HepG2 (cell line): ENCODE measurements around the gene SULT4A1. TPM values are rescaled to one million over a fixed set of nuclear protein-coding genes. Genes with fewer than 3 reads are reported as not detected.

Experiments
- ATAC-seq: fragments of 200-7000 bp; cut with Tn5 transposase; 3 replicates; pipeline ENCODE4 v1.9.1; 2020; ENCODE audit warnings: mild to moderate bottlenecking, moderate library complexity
- BruUV-seq: library from RNA; stranded (reverse); fragments of 400-500 nt; replicated peaks from 2 replicates; lab custom pipeline; 2021; lab: Mats Ljungman, UMichigan
- CTCF ChIA-PET: fragments of 300-600 bp; formaldehyde crosslinking; extraction: SDS; loops from one replicate; lab custom pipeline; 2021; ENCODE audit warnings: low total read pairs, inconsistent platforms, low intra/inter-chr PET ratio; lab: Yijun Ruan, JAX
- POLR2A ChIA-PET: fragments of 350-600 bp; sonication (Branson Sonifier 250); formaldehyde crosslinking; loops from one replicate; lab custom pipeline; 2020; ENCODE audit warnings: antibody characterized with exemption, inconsistent platforms; lab: Yijun Ruan, JAX
- DNase-seq: peaks from one replicate; pipeline ENCODE4 v3.0.0-alpha.2; 2015; ENCODE audit warnings: low spot score
- FAIRE-seq: peaks from 3 replicates; lab custom pipeline; 2011; peaks lifted over from hg19 to GRCh38; lab: Jason Lieb, UNC
- H2AFZ ChIP-seq: one replicate; pipeline ENCODE4 v1.6.1; 2011; ENCODE audit warnings: low read length, inconsistent platforms
- H3K27ac ChIP-seq: fragments of 300-600 bp; 3 replicates; pipeline ENCODE4 v1.8.0; 2011; ENCODE audit warnings: mixed run types, mild to moderate bottlenecking, mixed read lengths, low read length, inconsistent platforms; ENCODE audit not compliant: insufficient read depth; ENCODE audit errors: extremely low read length
- H3K27me3 ChIP-seq, 2 experiments: fragments of 200-600 bp in 1 of 2; 2 replicates in 1 of 2; 3 replicates in 1 of 2; pipeline versions ENCODE4 v1.6.0 to v1.8.0; 2011; ENCODE audit warnings: low read length in 2 of 2, mild to moderate bottlenecking in 2 of 2, moderate library complexity in 2 of 2, inconsistent platforms in 1 of 2; ENCODE audit not compliant: insufficient read depth in 2 of 2, control insufficient read depth in 1 of 2
- H3K36me3 ChIP-seq, 2 experiments: fragments of 200-600 bp in 1 of 2; replicated peaks in 1 of 2; 2 replicates in 1 of 2; 3 replicates in 1 of 2; pipeline versions ENCODE4 v1.5.1 to v1.8.0; 2011; ENCODE audit warnings: low read length in 2 of 2, inconsistent platforms in 1 of 2; ENCODE audit not compliant: insufficient read depth in 2 of 2, control insufficient read depth in 1 of 2
- H3K4me1 ChIP-seq: 2 replicates; pipeline ENCODE4 v1.5.1; 2012; ENCODE audit warnings: low read length, inconsistent platforms; ENCODE audit not compliant: insufficient read depth
- H3K4me2 ChIP-seq: 2 replicates; pipeline ENCODE4 v1.6.0; 2011; ENCODE audit warnings: low read depth, low read length, inconsistent platforms
- H3K4me3 ChIP-seq, 3 experiments: fragments of 200-600 bp in 1 of 3; sonication (generic), shearing (Covaris generic) in 1 of 3; replicated peaks in 1 of 3; 2 replicates each; pipeline ENCODE4 v1.5.1; 2011 to 2016; ENCODE audit warnings: low read length in 3 of 3, inconsistent platforms in 2 of 3, low read depth in 2 of 3, mild to moderate bottlenecking in 2 of 3, control low read depth in 1 of 3, mixed read lengths in 1 of 3; ENCODE audit not compliant: insufficient read depth in 1 of 3
- H3K79me2 ChIP-seq: one replicate; pipeline ENCODE4 v1.6.1; 2011; ENCODE audit warnings: low read length, inconsistent platforms; ENCODE audit not compliant: insufficient read depth
- H3K9ac ChIP-seq: 2 replicates; pipeline ENCODE4 v1.6.0; 2011; ENCODE audit warnings: mild to moderate bottlenecking, low read depth, low read length, inconsistent platforms; ENCODE audit not compliant: insufficient read depth
- H3K9me3 ChIP-seq: 2 replicates; pipeline ENCODE4 v1.5.1; 2012; ENCODE audit warnings: mild to moderate bottlenecking, low read length
- H4K20me1 ChIP-seq: 2 replicates; pipeline ENCODE4 v1.6.0; 2011; ENCODE audit warnings: inconsistent platforms, mild to moderate bottlenecking, low read length, moderate library complexity; ENCODE audit not compliant: insufficient read depth
- SRSF4 ChIP-seq: fragments of 200-400 bp; formaldehyde crosslinking; IDR thresholded peaks from one replicate; pipeline ENCODE4 v1.6.1; 2018; ENCODE audit warnings: mild to moderate bottlenecking, low read depth, low read length, moderate library complexity; ENCODE audit not compliant: poor library complexity, severe bottlenecking
- ZNF224 ChIP-seq: sonication (generic); formaldehyde crosslinking; IDR thresholded peaks from 2 replicates; pipeline ENCODE4 v1.5.0; 2020; ENCODE audit warnings: mild to moderate bottlenecking, missing genetic modification reagents
- ZNF431 ChIP-seq: sonication (generic); formaldehyde crosslinking; IDR thresholded peaks from 2 replicates; pipeline ENCODE4 v1.9.0; 2022; ENCODE audit warnings: missing genetic modification reagents, low read depth, mild to moderate bottlenecking, borderline replicate concordance
- WGBS: methylation state at CpG from one replicate; pipeline ENCODE4 v1.1.6; 2017; ENCODE audit warnings: low lambda C conversion rate; 5-methylcytosine and 5-hydroxymethylcytosine counted together
- in situ Hi-C: cut with HindIII; loops from 2 replicates; pipeline ENCODE4 v1.10.0; 2017; ENCODE audit warnings: low pct_unique_long_range_greater_than_20kb; ENCODE audit not compliant: extremely low pct_ligation_motif_present
- intact Hi-C: fragments of 100-400 bp; cut with micrococcal nuclease; formaldehyde crosslinking; loops from one replicate; pipeline ENCODE4 v1.10.0; 2022; ENCODE audit not compliant: unreplicated experiment
- polyA plus RNA-seq, 8 experiments: library from polyadenylated mRNA; depleted of rRNA in 3 of 8; stranded (reverse) in 7 of 8; unstranded in 1 of 8; fragments of >200 nt; fragmentation: Illumina TruSeq in 4 of 8; extraction: Trizol in 4 of 8; gene quantifications; 2 replicates each; pipeline versions ENCODE4 v1.2.1 to v1.2.3, GENCODE V29; 2011 to 2016; ENCODE audit warnings: low read depth in 4 of 8, missing spikeins in 1 of 8, mixed read lengths in 1 of 8; ENCODE audit not compliant: insufficient read depth in 1 of 8
- total RNA-seq, 5 experiments: library from RNA; depleted of rRNA; stranded (reverse); fragments of >200 nt; fragmentation: Illumina TruSeq; extraction: Trizol; gene quantifications; 2 replicates each; pipeline ENCODE4 v1.2.3, GENCODE V29; 2016; ENCODE audit warnings: low read depth in 1 of 5
- TF ChIP-seq, protein P1 (sequence below): sonication (generic); formaldehyde crosslinking; IDR thresholded peaks from 2 replicates; pipeline ENCODE4 v1.4.0; 2020; ENCODE audit warnings: mild to moderate bottlenecking, missing genetic modification reagents

SULT4A1 gene
- total and polyA plus RNA-seq, 2 of the 13 experiments (the other 11 are each of a cell fraction or from before 2014, with no cell fraction given), result not detected

DNA sequence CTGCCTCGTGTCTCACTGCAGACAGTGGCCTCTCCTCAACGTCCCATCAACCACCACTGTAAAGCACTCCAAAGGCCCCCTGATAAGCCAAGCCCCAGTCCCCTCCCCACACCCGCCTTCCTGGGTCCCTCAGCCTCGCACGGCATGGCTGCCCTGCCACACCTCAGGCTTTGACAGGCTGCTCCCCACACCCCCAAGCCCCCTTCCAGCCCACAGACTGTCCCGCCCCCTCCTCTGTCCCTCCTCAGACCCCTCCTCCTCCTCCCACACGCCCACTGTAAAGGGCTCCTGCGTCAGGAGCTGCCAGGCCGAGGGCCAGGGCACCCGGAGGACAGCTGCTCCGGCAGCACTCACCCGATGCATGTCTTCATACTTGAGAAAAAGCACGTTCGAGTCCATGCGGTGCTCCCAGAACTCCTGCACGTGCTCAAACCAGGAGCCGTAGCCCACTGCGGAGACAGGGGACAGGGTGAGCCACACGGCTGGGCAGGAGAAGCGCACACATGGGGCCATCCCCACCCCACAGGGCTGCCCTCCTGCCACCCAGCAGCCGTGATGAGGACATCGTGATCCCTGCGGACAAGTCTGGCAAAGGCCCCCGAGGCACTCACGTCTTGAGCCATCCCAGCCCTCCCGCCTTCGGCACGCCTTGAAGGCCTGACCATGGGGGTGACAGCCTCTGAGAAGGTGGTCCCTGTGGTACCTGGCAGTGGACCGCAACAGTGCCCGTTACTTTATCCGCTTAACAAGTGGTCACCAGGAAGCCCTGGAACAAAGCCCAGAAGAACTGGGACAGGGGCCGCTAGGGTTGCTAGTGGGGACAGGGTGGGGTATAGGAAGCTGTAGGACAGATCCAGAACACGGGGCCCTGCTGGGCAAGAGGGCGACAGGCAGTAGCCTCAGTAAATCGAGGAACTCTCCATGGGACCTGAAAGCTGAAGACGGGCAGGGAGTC is 28.8 kb downstream of the SULT4A1 start:
- CTCF ChIA-PET, result no interaction called here
- no peak overlapping the region for H3K4me2 ChIP-seq
- TF ChIP-seq ZNF224 (CRISPR knock-in tag), result no peak
- TF ChIP-seq, protein P1, sequence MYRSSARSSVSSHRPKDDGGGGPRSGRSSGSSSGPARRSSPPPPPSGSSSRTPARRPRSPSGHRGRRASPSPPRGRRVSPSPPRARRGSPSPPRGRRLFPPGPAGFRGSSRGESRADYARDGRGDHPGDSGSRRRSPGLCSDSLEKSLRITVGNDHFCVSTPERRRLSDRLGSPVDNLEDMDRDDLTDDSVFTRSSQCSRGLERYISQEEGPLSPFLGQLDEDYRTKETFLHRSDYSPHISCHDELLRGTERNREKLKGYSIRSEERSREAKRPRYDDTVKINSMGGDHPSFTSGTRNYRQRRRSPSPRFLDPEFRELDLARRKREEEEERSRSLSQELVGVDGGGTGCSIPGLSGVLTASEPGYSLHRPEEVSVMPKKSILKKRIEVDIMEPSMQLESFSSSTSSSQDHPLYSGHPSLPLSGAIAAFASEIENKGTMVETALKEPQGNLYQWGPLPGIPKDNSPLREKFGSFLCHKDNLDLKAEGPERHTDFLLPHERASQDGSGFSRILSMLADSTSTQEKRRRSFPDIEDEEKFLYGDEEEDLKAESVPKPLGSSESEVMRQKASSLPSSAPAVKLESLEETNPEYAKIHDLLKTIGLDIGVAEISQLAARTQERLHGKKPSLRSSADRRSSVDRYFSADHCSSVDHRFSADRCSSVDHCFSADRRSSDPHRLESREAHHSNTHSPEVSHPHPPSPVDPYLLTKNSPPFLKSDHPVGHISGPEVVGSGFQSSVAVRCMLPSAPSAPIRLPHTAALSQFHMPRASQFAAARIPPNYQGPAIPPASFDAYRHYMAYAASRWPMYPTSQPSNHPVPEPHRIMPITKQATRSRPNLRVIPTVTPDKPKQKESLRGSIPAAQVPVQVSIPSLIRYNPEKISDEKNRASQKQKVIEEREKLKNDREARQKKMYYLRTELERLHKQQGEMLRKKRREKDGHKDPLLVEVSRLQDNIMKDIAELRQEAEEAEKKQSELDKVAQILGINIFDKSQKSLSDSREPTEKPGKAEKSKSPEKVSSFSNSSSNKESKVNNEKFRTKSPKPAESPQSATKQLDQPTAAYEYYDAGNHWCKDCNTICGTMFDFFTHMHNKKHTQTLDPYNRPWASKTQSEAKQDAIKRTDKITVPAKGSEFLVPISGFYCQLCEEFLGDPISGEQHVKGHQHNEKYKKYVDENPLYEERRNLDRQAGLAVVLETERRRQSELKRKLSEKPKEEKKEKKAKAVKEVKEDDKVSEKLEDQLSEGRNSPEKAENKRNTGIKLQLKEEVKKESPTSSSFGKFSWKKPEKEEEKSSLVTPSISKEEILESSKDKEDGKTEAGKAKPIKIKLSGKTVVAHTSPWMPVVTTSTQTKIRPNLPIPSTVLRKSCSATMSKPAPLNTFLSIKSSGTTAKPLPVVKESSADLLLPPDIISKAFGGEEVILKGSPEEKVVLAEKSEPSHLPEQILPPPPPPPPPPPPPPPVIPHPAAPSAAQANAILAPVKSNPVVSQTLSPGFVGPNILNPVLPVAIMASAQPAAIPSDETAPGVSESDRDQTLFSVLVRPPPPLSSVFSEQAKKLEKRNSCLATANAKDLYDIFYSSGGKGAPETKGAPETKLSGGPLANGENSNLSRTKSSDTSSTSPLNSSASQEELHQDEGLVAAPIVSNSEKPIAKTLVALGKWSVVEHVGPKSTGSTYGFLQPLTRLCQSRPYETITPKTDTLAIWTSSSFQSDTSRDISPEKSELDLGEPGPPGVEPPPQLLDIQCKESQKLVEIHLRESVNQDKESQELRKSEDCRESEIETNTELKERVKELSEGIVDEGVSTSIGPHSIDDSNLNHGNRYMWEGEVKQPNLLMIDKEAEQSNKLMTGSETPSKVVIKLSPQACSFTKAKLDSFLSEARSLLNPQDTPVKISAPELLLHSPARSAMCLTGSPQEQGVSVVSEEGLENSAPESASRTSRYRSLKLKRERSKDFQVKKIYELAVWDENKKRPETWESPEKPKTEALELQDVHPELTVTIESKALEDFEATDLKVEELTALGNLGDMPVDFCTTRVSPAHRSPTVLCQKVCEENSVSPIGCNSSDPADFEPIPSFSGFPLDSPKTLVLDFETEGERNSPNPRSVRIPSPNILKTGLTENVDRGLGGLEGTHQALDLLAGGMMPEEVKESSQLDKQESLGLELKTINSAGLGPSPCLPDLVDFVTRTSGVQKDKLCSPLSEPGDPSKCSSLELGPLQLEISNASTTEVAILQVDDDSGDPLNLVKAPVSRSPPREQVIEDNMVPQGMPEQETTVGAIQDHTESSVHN (CRISPR knock-in tag), result no peak
- no peak for TF ChIP-seq ZNF431
- TF ChIP-seq SRSF4, result no peak
- TF ChIP-seq, all 625 proteins: peak for 0
- Histone ChIP-seq H4K20me1 (peaks cover 2% of the 10 kb centered on the region; the same call in 1 of the 2 replicates), H3K4me1 (no peaks in the 10 kb centered on the region), H3K27me3 (peaks cover 7 to 20% of the 10 kb centered on the region in 2 experiments; a peak in 4 of 5 replicates), H2AFZ (no peak overlapping the region), H3K27ac (no peak overlapping the region), H3K9ac (no peak overlapping the region), H3K9me3 (no peaks in the 10 kb centered on the region), H3K79me2 (no peaks in the 10 kb centered on the region), H3K36me3 (no peaks in the 10 kb centered on the region), H3K4me3 (no peak overlapping the region)
- POLR2A ChIA-PET, result no interaction called here
- DNase-seq, result no peak
- in situ Hi-C loops, result no loop called here
- no TSS peak for BruUV-seq
- WGBS, result 30% methylated on average over 15 of the region's 36 CpGs
- intact Hi-C loops, result no loop called here
- no peak for FAIRE-seq
- ATAC-seq, result no peak
